Kasumi-1 (cell line): ENCODE results near the gene RPS6KB1.
"Not testable (repeated sequence)": the region's sequence is repeated elsewhere in the genome, so short reads cannot be mapped to it uniquely, and the experiment has no call there.

ENCODE experiments used
- DNase-seq, 2 experiments: peaks; one replicate each; lab custom pipeline; 2025; lab: John Stamatoyannopoulos, UW

The RPS6KB1 gene

GRCh38 chr17:59892924-59893675 is at the start of gene RPS6KB1, which contains the start of gene TUBD1:
RPS6KB1 (plus strand) TSS chr17:59893121; CDS start chr17:59893185, 64 bp downstream.
TUBD1 (minus strand) TSS chr17:59892943; CDS start chr17:59891002, 1,941 bp downstream.
- DNase-seq: peak; percentile 100

- DNase-seq: no peak
These were observed 47.9 kb upstream of the RPS6KB1 start for GRCh38 chr17:59844884-59845594.

DNA sequence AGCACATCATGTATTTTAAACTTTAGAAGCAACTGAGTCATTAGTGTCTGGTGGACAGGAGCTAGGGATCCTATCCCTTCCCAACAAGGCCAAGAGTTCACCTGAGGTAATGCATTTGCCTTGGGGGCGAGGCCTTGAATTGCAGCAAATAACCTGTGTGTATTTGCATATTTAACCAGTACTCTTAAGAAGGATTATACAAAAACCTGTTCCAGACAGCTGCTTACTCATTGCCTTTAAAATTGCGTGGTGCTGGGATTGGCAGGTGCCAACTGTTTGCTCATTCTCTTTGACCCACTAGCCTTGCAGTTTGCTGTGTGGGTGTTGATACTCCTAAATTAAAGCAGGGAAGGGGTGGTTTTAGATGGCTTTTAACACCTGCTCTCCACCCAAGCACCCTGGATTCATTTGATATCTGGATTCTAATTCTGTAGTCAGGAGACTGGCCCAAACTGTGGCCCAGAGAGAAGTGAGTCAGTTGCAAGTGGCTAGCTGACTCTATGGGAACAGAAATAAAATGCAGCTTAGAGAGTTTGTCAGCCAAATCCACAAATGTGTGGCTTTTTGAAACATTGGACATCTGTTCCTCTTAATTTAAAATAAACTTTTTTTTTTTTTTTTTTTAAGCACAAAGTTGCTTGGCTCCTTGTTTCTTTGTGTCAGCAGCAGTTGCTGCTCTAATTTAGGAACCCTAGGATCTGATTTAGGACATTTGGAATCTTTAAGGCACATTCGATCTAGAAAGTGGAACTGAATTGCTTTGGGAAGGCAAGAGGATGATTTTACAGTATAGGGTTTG is 47.1 kb upstream of the RPS6KB1 start:
- DNase-seq: no peak

- no peak for DNase-seq
These were observed 46.3 kb upstream of the RPS6KB1 start for GRCh38 chr17:59846394-59847165.

GRCh38 chr17:59848385-59848668 is 44.6 kb upstream of the RPS6KB1 start:
- no peak for DNase-seq

DNA sequence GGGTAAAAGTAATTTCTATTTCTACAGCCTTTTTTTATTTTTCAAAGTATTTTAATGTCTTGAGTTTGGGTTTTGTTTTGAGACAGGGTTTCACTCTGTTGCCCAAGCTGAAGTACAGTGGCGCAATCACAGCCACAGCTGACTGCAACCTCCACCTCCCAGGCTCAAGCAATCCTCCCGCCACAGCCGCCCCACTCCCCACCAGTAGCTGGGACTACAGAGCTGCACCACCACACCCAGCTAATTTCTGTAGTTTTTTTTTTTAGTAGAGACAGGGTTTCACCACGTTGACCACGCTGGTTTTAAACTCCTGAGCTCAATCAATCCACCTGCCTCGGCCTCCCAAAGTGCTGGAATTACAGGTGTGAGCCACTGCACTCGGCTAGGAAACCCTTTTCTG is 44.1 kb upstream of the RPS6KB1 start:
- no peak for DNase-seq

DNA sequence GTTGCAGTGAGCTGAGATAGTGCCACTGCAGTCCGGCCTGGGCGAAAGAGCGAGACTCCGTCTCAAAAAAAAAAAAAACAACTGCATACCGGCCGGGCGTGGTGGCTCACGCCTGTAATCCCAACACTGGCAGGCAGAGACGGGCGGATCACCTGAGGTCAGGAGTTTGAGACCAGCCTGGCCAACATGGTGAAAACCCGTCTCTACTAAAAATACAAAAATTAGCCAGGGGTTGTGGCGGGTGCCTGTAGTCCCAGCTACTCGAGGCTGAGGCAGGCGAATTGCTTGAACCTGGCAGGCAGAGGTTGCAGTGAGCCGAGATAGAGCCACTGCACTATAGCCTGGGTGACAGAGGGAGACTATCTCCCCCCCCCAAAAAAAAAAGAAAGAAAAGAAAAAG is 42.6 kb upstream of the RPS6KB1 start:
- DNase-seq: not testable (repeated sequence)

DNA sequence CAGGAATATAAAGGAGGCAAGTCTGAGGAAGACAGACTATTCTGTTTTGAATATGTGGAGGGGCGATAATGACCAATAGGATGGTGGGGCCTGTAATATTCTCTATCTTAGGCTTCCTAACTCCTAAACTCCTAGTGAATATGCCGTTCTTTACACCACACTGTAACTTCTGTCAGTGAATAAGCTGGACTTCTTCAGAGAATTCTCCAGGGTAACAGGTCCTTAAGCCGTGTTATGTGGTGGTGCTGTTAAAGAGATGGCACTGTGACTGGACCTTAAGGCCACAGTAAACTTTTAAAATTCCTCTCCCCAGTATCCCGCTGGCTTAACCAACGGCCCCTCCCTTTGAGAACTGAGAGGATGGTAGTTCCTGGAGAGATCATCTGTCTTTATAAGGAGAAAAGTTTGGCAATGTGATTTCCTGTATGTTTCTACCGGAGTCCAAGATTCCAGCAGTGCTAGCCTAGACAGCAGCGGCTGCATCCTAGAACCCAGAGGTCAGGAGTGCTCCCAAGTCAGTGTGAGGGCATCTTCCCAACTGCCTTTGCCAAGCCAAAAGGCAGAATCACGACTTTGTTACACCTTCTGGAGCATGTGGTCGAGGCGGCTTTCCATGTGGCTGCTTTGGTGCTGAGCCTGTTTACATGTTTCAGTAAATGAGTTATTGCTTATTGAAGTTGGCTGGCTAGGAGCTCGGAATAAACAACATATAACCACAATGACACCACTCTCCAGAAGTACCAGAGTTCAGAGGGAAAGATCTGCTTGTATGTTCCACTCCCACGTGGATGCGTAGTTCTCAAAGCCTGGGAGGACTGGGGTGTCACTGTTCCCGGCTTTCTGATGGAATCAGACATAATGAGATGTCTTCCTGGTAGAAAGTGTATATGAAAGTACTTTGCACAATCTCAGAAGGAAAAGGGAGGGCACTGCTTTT is 41.2 kb upstream of the RPS6KB1 start:
- DNase-seq: no peak

DNA sequence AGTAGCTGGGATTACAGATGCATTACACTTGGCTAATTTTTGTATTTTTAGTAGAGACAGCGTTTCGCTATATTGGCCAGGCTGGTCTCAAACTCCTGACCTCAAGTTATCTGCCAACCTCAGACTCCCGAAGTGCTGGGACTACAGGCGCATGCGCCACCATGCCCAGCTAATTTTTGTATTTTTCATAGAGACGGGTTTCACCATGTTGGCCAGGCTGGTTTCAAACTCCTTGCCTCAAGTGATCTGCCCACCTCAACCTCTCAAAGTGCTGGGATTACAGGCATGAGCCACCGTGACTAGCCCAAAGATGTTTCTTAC is 40.1 kb upstream of the RPS6KB1 start:
- not testable (repeated sequence) for DNase-seq

- DNase-seq: no peak
These were observed 39.6 kb upstream of the RPS6KB1 start for GRCh38 chr17:59853168-59853918.

DNA sequence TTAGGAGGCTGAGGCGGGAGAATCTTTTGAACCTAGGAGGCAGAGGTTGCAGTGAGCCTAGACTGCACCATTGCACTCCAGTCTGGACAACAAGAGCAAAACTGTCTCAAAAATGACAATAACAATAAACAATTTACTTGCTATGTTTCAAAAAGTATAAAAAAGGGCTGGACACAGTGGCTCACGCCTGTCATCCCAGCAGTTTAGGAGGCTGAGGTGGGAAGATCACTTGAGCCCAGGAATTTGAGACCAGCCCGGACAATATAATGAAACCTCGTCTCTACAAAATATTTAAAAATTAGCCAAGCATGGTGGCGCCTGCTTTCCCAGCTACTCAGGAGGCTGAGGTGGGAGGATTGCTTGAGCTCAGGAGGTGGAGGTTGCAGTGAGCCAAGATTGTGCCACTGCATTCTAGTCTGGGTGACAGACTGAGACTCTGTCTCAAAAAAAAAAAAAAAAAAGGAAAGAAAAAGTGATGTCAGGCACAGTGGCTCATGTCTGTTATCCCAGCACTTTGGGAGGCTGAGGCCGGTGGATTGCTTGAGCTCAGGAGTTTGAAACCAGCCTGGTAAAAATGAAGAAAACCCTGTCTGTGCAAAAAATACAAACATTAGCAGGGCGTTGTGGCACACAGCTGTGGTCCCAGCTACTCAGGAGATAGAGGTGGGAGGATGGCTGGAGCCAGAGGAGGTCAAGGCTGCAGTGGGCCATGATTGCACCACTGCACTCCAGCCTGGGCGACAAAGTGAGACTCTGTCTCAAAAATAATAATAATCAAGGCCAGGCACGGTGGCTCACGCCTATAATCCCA is 38.8 kb upstream of the RPS6KB1 start:
- DNase-seq: not testable (repeated sequence)

DNA sequence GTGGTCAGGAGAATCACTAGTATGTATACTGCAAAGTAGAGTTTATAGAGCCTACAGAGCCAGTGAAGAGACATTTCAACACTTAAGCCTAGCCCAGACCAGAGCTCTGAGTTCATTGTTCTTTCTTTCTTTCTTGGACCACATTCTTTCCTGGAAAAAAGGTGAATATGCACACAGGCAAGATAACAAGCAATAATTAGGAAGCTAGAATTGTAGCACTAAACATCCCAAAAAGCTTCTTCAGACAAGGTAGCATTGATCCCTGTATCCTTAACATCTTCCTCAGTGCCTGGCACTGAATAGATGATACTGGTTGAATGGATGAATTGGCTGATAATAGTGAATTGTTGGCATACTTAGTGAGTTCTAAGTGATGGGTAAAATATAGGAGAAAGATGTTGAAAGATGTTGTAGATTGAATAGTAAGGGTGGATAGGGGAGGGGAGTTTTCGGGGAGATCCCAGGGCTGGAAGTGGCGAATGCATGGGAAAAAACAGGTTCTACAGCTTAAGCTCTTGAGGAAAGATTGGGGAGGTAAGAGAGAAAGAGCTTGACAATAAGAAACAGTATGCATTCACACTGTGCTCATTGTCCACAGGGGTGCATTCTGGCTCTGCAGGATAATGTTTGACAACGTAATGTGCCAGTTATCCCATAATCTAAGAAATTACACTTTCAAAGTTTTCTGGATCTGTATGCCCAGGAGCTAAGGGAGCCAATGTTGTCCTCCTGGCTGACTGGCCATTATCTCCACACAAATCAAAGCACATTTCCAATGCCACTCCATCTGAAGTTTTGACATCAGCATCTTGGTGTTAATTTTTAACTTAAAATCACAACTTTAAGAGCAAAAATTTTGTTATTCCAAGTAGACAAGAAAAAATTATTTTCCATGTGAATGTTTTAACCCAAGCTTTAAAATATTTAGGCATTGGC is 35.8 kb upstream of the RPS6KB1 start:
- no peak for DNase-seq

DNA sequence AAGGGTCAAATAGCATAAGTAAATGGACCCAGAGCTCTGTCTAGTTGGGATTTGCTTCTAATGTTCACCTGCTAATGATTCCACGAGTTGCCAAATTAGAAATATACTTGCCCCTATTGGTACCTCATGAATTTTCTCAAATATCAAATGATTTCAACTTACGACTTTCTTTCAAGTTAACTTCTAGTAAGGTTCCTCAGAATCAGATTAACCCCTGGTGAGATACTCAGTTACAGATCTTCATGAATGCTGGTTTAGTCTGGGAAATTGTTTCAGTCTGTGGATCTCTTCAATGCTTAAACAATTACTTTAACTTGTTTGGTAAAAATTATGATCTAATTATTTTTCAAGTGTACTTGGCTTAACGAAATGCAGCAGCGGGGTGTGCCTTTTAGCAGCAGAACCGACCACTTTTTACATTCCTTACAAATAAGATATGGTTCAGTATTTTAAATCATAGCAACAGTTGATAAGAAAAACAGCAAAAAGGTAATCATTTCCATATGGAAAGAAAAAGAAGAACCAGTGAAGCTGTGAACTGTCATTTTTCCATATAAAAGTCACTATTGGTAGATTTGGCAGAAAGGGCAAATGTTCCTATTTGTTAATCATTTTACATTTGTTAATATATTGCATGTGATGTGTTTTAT is 34.6 kb upstream of the RPS6KB1 start:
- DNase-seq: no peak

- DNase-seq: no peak
These were observed 34.0 kb upstream of the RPS6KB1 start for GRCh38 chr17:59858932-59859331.

- DNase-seq: peak; percentile 81 to 83
These were observed 33.4 kb upstream of the RPS6KB1 start for GRCh38 chr17:59859444-59860025.

DNA sequence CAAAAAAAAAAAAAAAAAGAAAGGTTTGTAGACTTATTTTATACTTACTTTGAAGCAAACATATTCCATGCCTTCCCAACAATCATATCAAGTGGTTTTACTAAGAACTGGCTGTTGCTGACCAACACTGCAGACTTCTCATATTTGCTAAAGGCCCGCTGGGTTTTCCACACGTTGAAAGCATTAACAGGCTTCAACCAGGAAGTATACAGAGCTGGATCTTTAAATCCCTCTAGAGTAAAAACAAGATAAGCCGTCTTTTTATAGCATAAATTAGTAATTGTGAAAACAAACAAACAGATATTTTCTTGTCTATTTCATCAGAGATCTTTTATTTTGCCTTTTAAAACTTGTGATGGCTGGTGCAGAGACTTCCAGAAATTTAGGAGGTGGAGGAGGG is 29.3 kb upstream of the RPS6KB1 start:
- no peak for DNase-seq

DNA sequence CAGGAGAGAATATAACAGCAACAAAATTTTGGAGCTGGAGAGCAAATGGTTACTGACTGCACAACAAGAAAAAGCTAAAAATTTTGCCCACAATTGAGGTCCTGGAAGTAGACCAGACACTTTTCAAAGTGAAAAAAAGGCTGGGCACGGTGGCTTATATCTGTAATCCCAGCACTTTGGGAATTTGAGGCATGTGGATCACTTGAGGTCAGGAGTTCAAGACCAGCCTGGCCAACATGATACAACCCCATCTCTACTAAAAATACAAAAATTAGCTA is 23.0 kb upstream of the RPS6KB1 start:
- DNase-seq: no peak

DNA sequence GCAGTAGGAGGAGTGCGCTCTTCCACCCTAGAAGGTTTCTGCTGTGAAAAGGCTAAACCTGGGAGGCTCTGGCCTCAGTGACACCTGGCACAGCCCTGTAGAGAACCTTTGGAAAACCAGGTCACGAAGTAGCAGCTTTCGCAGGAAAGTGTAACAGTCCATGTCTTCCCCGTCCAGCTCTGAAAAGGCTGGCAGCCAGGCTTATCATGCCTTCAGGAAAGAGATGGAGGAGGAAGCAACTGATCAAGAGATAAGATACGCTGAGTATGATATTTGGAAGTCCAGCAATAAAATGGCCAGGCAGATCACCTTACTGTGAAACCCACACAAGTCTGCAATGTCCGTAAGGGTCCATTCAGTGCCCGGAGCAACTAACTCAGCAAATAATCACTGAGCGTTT is 22.4 kb upstream of the RPS6KB1 start:
- no peak for DNase-seq
